ENCODE results near the gene SEMA4A.

DNA sequence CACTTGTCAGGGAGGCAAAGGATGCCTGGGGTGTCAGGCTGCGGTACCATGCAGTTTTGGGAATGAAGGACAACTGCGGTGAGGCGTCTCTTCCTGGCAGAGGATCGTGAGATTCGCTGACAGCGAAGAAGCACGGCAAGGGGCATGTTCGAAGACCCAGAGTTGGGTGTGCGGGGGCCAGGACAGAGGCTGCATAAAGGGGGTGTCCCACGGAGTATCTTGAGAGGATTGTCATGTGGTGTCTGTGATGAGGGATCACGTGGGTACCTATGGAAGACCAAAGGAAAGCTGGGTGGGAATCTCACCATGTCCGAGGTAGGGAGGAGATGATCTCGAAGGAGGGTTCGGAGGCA, 40.9 kb downstream of the SEMA4A start:
- TF ChIP-seq, protein P1, sequence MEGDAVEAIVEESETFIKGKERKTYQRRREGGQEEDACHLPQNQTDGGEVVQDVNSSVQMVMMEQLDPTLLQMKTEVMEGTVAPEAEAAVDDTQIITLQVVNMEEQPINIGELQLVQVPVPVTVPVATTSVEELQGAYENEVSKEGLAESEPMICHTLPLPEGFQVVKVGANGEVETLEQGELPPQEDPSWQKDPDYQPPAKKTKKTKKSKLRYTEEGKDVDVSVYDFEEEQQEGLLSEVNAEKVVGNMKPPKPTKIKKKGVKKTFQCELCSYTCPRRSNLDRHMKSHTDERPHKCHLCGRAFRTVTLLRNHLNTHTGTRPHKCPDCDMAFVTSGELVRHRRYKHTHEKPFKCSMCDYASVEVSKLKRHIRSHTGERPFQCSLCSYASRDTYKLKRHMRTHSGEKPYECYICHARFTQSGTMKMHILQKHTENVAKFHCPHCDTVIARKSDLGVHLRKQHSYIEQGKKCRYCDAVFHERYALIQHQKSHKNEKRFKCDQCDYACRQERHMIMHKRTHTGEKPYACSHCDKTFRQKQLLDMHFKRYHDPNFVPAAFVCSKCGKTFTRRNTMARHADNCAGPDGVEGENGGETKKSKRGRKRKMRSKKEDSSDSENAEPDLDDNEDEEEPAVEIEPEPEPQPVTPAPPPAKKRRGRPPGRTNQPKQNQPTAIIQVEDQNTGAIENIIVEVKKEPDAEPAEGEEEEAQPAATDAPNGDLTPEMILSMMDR (IDR thresholded peaks at IDR 0.05; ENCODE audit: low read depth, low read length, poor library complexity, severe bottlenecking) = no peak
- no peak for TF ChIP-seq EZH2phosphoT487 (IDR thresholded peaks at IDR 0.05; ENCODE audit: borderline replicate concordance, low read length)

Data from DOHH2 (cell line).